Left ventricle myocardium inferior (tissue), 1 donor: ENCODE data around the gene ALCAM. TPM values are rescaled to one million over a fixed set of nuclear protein-coding genes. Genes with fewer than 3 reads are reported as not detected.

Experiments
- DNase-seq: peaks from one replicate; pipeline ENCODE4 v3.0.0-alpha.2; 2020
- H3K27ac ChIP-seq: fragments of 200-600 bp; replicated peaks from 2 replicates; pipeline ENCODE4 v1.8.0; 2021
- H3K27me3 ChIP-seq: fragments of 200-600 bp; 2 replicates; pipeline ENCODE4 v1.8.0; 2021; ENCODE audit warnings: low read depth
- H3K36me3 ChIP-seq: fragments of 200-600 bp; 2 replicates; pipeline ENCODE4 v1.8.0; 2021
- H3K4me1 ChIP-seq: fragments of 200-600 bp; 2 replicates; pipeline ENCODE4 v1.8.0; 2021
- H3K4me3 ChIP-seq: fragments of 200-600 bp; 2 replicates; pipeline ENCODE4 v1.8.0; 2021; ENCODE audit warnings: mild to moderate bottlenecking, moderate library complexity
- H3K9me3 ChIP-seq: fragments of 200-600 bp; replicated peaks from 2 replicates; pipeline ENCODE4 v1.8.0; 2021
- CTCF ChIP-seq: fragments of 200-600 bp; IDR thresholded peaks from 2 replicates; pipeline ENCODE4 v1.8.0; 2021; ENCODE audit warnings: antibody characterized with exemption, mild to moderate bottlenecking, borderline replicate concordance
- intact Hi-C: fragments of 100-400 bp; cut with micrococcal nuclease; formaldehyde crosslinking; loops from one replicate; pipeline ENCODE4 v1.11.0; 2022
- total RNA-seq: library from RNA; stranded (reverse); fragmentation: NEBNext Ultra II Directional; extraction: Animal tissue kit (Norgen Biotek cat#: 25700); gene quantifications from one replicate; pipeline ENCODE4 v1.2.1, GENCODE V29; 2021
- donor health status: DM: no; HTN: yes; CAD: no; lungs with severe emphysema.

Gene ALCAM
- total RNA-seq, 1 donor from 2014 or later: 3.7 TPM

- H3K36me3 ChIP-seq: no peaks in the 10 kb centered on the region
- no peaks in the 10 kb centered on the region for H3K9me3 ChIP-seq
- intact Hi-C loops: no loop called here
- no peaks in the 10 kb centered on the region for H3K4me1 ChIP-seq
- peaks cover 41% of the 10 kb centered on the region for H3K27me3 ChIP-seq
- H3K27ac ChIP-seq: no peak overlapping the region
- no peak for TF ChIP-seq CTCF
- no peak for DNase-seq
- no peak overlapping the region for H3K4me3 ChIP-seq
Measured at GRCh38 chr3:105356396-105356795, 10.3 kb upstream of the ALCAM start.

DNA sequence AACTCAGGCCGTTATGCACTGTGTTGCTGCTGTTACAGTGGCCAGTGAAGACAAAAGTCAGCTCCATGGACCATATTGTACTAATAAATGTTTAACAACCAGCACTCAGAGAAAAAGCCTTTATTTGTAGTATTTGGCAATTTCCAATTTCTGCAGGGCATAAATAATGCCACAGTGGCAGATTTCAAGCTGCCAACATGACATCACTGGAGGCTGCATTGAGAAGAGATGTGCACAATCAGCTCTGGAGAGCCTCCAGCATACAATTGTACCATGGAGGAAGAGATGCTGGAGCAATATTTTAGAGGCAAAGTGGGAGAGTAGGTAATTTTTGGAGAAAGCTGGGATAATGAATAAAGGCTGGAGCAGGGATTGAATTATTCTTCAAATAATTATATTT lies 9.7 kb upstream of the ALCAM start:
- Histone ChIP-seq H3K27me3 (peaks cover 36% of the 10 kb centered on the region), H3K9me3 (no peaks in the 10 kb centered on the region), H3K4me1 (no peaks in the 10 kb centered on the region), H3K4me3 (no peak overlapping the region), H3K27ac (no peak overlapping the region), H3K36me3 (no peaks in the 10 kb centered on the region)
- TF ChIP-seq CTCF: no peak
- DNase-seq: no peak
- intact Hi-C loops: no loop called here

DNA sequence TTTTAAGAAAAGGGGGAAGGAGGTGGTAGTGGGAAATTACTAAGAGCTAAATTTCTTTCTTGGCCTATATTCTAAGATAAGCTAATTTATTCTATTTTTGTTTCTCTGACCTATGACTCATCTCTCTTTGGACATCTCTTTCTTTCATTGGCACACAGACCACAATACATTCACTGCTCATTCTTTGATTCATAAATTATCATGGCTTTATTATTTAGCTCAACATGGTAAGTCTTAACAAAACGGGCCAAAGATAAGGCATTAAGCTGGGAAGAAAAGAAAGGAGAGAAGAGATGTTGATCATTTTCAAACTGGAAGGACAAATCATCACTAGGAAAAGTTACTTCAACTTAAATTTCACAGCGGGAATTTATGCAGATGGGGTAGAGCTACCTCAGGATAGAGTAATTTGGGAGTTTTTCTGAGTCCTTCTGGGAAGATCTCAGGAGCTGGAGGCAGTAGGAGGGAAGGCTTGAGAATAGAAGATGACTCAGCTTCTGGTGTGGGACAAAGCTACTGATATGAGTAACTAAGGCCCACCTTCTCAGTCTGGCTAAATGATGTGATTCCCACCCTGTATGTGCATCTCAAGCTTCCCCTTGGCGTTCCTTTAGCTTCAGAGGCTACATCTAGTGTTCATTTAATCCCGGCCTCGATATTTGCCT lies 7.5 kb upstream of the ALCAM start:
- DNase-seq: no peak
- Histone ChIP-seq H3K27me3 (peaks cover 16% of the 10 kb centered on the region), H3K9me3 (no peaks in the 10 kb centered on the region), H3K27ac (no peak overlapping the region), H3K36me3 (no peaks in the 10 kb centered on the region), H3K4me1 (no peaks in the 10 kb centered on the region), H3K4me3 (no peak overlapping the region)
- intact Hi-C loops: no loop called here
- TF ChIP-seq CTCF: no peak

- no peak for DNase-seq
- peaks cover 9% of the 10 kb centered on the region for H3K27me3 ChIP-seq
- intact Hi-C loops: no loop called here
- no peaks in the 10 kb centered on the region for H3K36me3 ChIP-seq
- H3K9me3 ChIP-seq: no peaks in the 10 kb centered on the region
- TF ChIP-seq CTCF: no peak
- H3K4me3 ChIP-seq: no peak overlapping the region
- no peaks in the 10 kb centered on the region for H3K4me1 ChIP-seq
- no peak overlapping the region for H3K27ac ChIP-seq
Measured at GRCh38 chr3:105360003-105360402, 6.7 kb upstream of the ALCAM start.

DNA sequence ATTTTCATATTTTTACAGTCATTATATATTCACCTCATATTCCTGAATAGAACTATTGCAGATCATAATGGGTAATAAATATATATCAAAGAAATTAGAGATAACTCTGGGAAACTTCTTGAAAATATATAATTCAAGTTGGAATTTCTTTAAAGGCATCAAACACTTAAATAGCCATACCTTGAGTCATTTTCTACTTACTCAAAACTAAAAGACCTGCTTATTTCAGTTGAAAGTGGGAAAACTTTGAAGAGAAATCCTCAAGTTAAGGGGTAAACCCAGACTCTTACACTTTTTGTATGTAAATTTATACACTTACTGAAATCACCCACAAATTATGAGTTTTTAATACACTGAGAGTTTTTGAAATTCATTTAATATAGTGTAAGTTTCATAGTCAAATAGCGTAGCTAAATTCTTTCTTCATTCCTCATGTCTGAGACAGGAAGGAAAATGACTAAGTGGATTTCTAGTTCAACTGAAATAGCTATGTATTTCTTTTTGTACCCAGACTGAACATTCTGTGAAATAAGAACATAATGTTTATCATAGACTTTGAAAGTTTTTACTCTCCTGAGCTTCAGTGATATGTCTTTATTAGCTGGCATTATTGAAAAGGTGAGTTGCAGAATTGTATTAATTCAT lies 4.6 kb upstream of the ALCAM start:
- no peak for DNase-seq
- Histone ChIP-seq H3K9me3 (no peaks in the 10 kb centered on the region), H3K36me3 (no peaks in the 10 kb centered on the region), H3K27ac (no peak overlapping the region), H3K4me3 (no peak overlapping the region), H3K4me1 (peaks cover 16% of the 10 kb centered on the region), H3K27me3 (peaks cover under 1% of the 10 kb centered on the region)
- intact Hi-C loops: no loop called here
- TF ChIP-seq CTCF: no peak
